HepG2 (cell line): ENCODE measurements around the gene ZNF507. TPM values are rescaled to one million over a fixed set of nuclear protein-coding genes. Genes with fewer than 3 reads are reported as not detected.

ENCODE experiments used
- KIAA2018 ChIP-seq: sonication (generic); formaldehyde crosslinking; IDR thresholded peaks from 2 replicates; pipeline ENCODE4 v1.5.0; 2020; ENCODE audit warnings: mild to moderate bottlenecking, missing genetic modification reagents, borderline replicate concordance
- NR2F2 ChIP-seq: IDR thresholded peaks from 2 replicates; pipeline ENCODE4 v1.6.1; 2012; ENCODE audit warnings: low read depth, inconsistent platforms, borderline replicate concordance
- PRDM15 ChIP-seq: sonication (generic); formaldehyde crosslinking; IDR thresholded peaks from 2 replicates; pipeline ENCODE4 v1.4.0; 2020; ENCODE audit warnings: missing genetic modification reagents
- RFX5 ChIP-seq: IDR thresholded peaks from 2 replicates; pipeline ENCODE4 v1.6.1; 2011; ENCODE audit warnings: low read depth, low read length, improper control_type of control experiment
- TERF1 ChIP-seq: sonication (generic); formaldehyde crosslinking; IDR thresholded peaks from 2 replicates; pipeline ENCODE4 v1.8.0; 2022; ENCODE audit warnings: mild to moderate bottlenecking, missing genetic modification reagents, moderate library complexity
- ZNF513 ChIP-seq: sonication (generic); formaldehyde crosslinking; conservative IDR thresholded peaks from 2 replicates; pipeline ENCODE4 v1.5.0; 2020; ENCODE audit warnings: missing genetic modification reagents
- ZNF770 ChIP-seq: sonication (generic); formaldehyde crosslinking; IDR thresholded peaks from 2 replicates; pipeline ENCODE4 v1.5.0; 2020; ENCODE audit warnings: mild to moderate bottlenecking, missing genetic modification reagents
- polyA plus RNA-seq, 8 experiments: library from polyadenylated mRNA; depleted of rRNA in 3 of 8; stranded (reverse) in 7 of 8; unstranded in 1 of 8; fragments of >200 nt; fragmentation: Illumina TruSeq in 4 of 8; extraction: Trizol in 4 of 8; gene quantifications; 2 replicates each; pipeline versions ENCODE4 v1.2.1 to v1.2.3, GENCODE V29; 2011 to 2016; ENCODE audit warnings: low read depth in 4 of 8, missing spikeins in 1 of 8, mixed read lengths in 1 of 8; ENCODE audit not compliant: insufficient read depth in 1 of 8
- total RNA-seq, 5 experiments: library from RNA; depleted of rRNA; stranded (reverse); fragments of >200 nt; fragmentation: Illumina TruSeq; extraction: Trizol; gene quantifications; 2 replicates each; pipeline ENCODE4 v1.2.3, GENCODE V29; 2016; ENCODE audit warnings: low read depth in 1 of 5

ZNF507 gene
- total and polyA plus RNA-seq, 2 of the 13 experiments (the other 11 are each of a cell fraction or from before 2014, with no cell fraction given) = 7.3 to 10.9 TPM

- TF ChIP-seq PRDM15 = peak; percentile 26; the same call in 1 of the 2 replicates
- no peak for TF ChIP-seq NR2F2
- TF ChIP-seq ZNF770 (CRISPR knock-in tag) = peak; percentile 43; the same call in 1 of the 2 replicates
- TF ChIP-seq KIAA2018 = no peak
- TF ChIP-seq RFX5 = no peak
- no peak for TF ChIP-seq ZNF513
- TF ChIP-seq TERF1 = no peak
Observed at GRCh38 chr19:32345261-32346207, at the start of gene ZNF507 (continued).
